Stimulated activated CD8-positive, alpha-beta memory T cell treated with anti-CD3 and anti-CD28 coated beads, Interleukin-15, amount 100 ng/mL, for 4 hours (primary cell): Measurements from ENCODE around the gene ARFGAP1.

Experiments used
- DNase-seq, 2 donors: peaks; one replicate each; pipeline ENCODE4 v3.0.0-alpha.2; 2020; ENCODE audit warnings: low read depth in 2 of 2

ARFGAP1 gene

GRCh38 chr20:63277466-63278272, 5.1 kb downstream of the ARFGAP1 start:
- DNase-seq = no peak

GRCh38 chr20:63278661-63279060, 6.0 kb downstream of the ARFGAP1 start:
- DNase-seq = no peak

GRCh38 chr20:63279931-63280330, 7.3 kb downstream of the ARFGAP1 start:
- no peak for DNase-seq

- no peak for DNase-seq
Measured at GRCh38 chr20:63280371-63280770, 7.8 kb downstream of the ARFGAP1 start.

GRCh38 chr20:63280929-63281545, 8.4 kb downstream of the ARFGAP1 start:
- DNase-seq = no peak

- no peak for DNase-seq
Measured at GRCh38 chr20:63281742-63282665, 9.4 kb downstream of the ARFGAP1 start.

GRCh38 chr20:63282946-63283345, 10.3 kb downstream of the ARFGAP1 start:
- DNase-seq = no peak

GRCh38 chr20:63283397-63284082, 10.9 kb downstream of the ARFGAP1 start:
- DNase-seq = no peak

- DNase-seq = no peak
Measured at GRCh38 chr20:63284083-63284440, 11.4 kb downstream of the ARFGAP1 start.

- DNase-seq = no peak
Measured at GRCh38 chr20:63284544-63284949, 11.9 kb downstream of the ARFGAP1 start.

- DNase-seq = no peak
Measured at GRCh38 chr20:63284981-63285524, 12.4 kb downstream of the ARFGAP1 start.

- no peak for DNase-seq
Measured at GRCh38 chr20:63285636-63286615, 13.3 kb downstream of the ARFGAP1 start.

GRCh38 chr20:63286781-63287696, 14.4 kb downstream of the ARFGAP1 start:
- no peak for DNase-seq

- no peak for DNase-seq
Measured at GRCh38 chr20:63287697-63288580, 15.3 kb downstream of the ARFGAP1 start.

GRCh38 chr20:63288581-63289251, 16.1 kb downstream of the ARFGAP1 start:
- DNase-seq = no peak

GRCh38 chr20:63289311-63290135, 16.9 kb downstream of the ARFGAP1 start:
- no peak for DNase-seq
